Upper lobe of left lung (tissue), 4 donors: Measurements from ENCODE around the gene PI4K2A.

ENCODE experiments used
- POLR2A ChIP-seq, 4 donors: fragments of 450-650 bp; IDR thresholded peaks; one replicate each; pipeline ENCODE4 v1.5.1; 2016 to 2017; ENCODE audit warnings: antibody characterized with exemption in 4 of 4, mild to moderate bottlenecking in 2 of 4
- TF ChIP-seq, protein P1 (sequence below), 6 experiments: fragments of 450-650 bp in 4 of 6; fragments of 200-600 bp in 2 of 6; sonication (generic) in 2 of 6; IDR thresholded peaks; one replicate each; pipeline ENCODE4 v1.5.1; 2016 to 2019; ENCODE audit warnings: antibody characterized with exemption in 6 of 6

DNA sequence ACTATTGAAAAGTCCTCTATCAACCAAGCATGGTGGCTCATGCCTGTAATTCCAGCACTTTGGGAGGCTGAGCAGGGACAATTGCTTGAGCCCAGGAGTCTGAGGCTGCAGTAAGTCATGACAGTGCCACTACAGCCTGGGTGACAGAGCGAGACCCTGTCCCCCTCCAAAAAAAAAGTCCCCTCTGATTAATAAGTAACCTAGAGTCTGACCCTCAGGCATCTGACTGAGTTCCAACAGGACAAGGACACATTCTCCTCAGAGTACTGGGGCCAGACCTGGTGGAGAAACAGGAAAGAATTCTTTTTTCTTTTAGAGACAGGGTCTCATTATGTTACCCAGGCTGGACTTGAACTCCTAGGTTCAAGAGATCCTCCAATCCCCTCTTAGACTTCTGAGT is 17.2 kb upstream of the PI4K2A start:
- TF ChIP-seq, protein P1, sequence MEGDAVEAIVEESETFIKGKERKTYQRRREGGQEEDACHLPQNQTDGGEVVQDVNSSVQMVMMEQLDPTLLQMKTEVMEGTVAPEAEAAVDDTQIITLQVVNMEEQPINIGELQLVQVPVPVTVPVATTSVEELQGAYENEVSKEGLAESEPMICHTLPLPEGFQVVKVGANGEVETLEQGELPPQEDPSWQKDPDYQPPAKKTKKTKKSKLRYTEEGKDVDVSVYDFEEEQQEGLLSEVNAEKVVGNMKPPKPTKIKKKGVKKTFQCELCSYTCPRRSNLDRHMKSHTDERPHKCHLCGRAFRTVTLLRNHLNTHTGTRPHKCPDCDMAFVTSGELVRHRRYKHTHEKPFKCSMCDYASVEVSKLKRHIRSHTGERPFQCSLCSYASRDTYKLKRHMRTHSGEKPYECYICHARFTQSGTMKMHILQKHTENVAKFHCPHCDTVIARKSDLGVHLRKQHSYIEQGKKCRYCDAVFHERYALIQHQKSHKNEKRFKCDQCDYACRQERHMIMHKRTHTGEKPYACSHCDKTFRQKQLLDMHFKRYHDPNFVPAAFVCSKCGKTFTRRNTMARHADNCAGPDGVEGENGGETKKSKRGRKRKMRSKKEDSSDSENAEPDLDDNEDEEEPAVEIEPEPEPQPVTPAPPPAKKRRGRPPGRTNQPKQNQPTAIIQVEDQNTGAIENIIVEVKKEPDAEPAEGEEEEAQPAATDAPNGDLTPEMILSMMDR (IDR thresholded peaks at IDR 0.05): no peak
- no peak for TF ChIP-seq POLR2A (IDR thresholded peaks at IDR 0.05)
